Astrocyte (in vitro differentiated cells and primary cell): ENCODE results near the gene LY86. TPM values are rescaled to one million over a fixed set of nuclear protein-coding genes. Genes with fewer than 3 reads are reported as not detected.

Source experiments
- DNase-seq: peaks from one replicate; pipeline ENCODE4 v3.0.0-alpha.2; 2010; ENCODE audit warnings: low read depth
- FAIRE-seq: peaks from 2 replicates; lab custom pipeline; 2011; peaks lifted over from hg19 to GRCh38; lab: Jason Lieb, UNC
- H2AFZ ChIP-seq: 2 replicates; pipeline ENCODE4 v1.6.0; 2012; ENCODE audit warnings: low read depth, low read length, inconsistent platforms
- H3K27ac ChIP-seq: 2 replicates; pipeline ENCODE4 v1.5.1; 2011; ENCODE audit warnings: low read depth, low read length, inconsistent platforms
- H3K27me3 ChIP-seq: 2 replicates; pipeline ENCODE4 v1.6.0; 2011; ENCODE audit warnings: low read length, inconsistent platforms; ENCODE audit not compliant: insufficient read depth
- H3K36me3 ChIP-seq: 2 replicates; pipeline ENCODE4 v1.5.1; 2011; ENCODE audit warnings: low read length, inconsistent platforms; ENCODE audit not compliant: insufficient read depth
- H3K4me1 ChIP-seq: 2 replicates; pipeline ENCODE4 v1.5.1; 2011; ENCODE audit warnings: low read length, inconsistent platforms; ENCODE audit not compliant: insufficient read depth
- H3K4me2 ChIP-seq: 2 replicates; pipeline ENCODE4 v1.6.0; 2012; ENCODE audit warnings: low read length, inconsistent platforms
- H3K4me3 ChIP-seq: 2 replicates; pipeline ENCODE4 v1.5.1; 2011; ENCODE audit warnings: low read depth, mild to moderate bottlenecking, low read length, inconsistent platforms; ENCODE audit not compliant: insufficient read depth
- H3K79me2 ChIP-seq: 2 replicates; pipeline ENCODE4 v1.6.0; 2012; ENCODE audit warnings: mild to moderate bottlenecking, low read length, inconsistent platforms; ENCODE audit not compliant: insufficient read depth
- H3K9ac ChIP-seq: 2 replicates; pipeline ENCODE4 v1.6.0; 2012; ENCODE audit warnings: mild to moderate bottlenecking, low read length, inconsistent platforms
- H3K9me3 ChIP-seq: 2 replicates; pipeline ENCODE4 v1.5.1; 2012; ENCODE audit warnings: low read depth, mild to moderate bottlenecking, low read length, inconsistent platforms; ENCODE audit not compliant: insufficient read depth
- H4K20me1 ChIP-seq: 2 replicates; pipeline ENCODE4 v1.6.0; 2012; ENCODE audit warnings: low read length, inconsistent platforms; ENCODE audit not compliant: insufficient read depth
- H3K27ac Mint-ChIP-seq: one replicate; pipeline ENCODE4 v1.8.0; 2021; ENCODE audit warnings: mild to moderate bottlenecking, mixed read lengths; ENCODE audit not compliant: unreplicated experiment
- H3K27me3 Mint-ChIP-seq: one replicate; pipeline ENCODE4 v1.8.0; 2021; ENCODE audit warnings: low read depth, mixed read lengths; ENCODE audit not compliant: unreplicated experiment
- H3K36me3 Mint-ChIP-seq: one replicate; pipeline ENCODE4 v1.8.0; 2021; ENCODE audit warnings: low read depth, mixed read lengths; ENCODE audit not compliant: unreplicated experiment
- H3K4me1 Mint-ChIP-seq: one replicate; pipeline ENCODE4 v1.8.0; 2021; ENCODE audit warnings: low read depth, mixed read lengths; ENCODE audit not compliant: unreplicated experiment
- H3K4me3 Mint-ChIP-seq: one replicate; pipeline ENCODE4 v1.8.0; 2021; ENCODE audit warnings: mild to moderate bottlenecking, moderate library complexity, mixed read lengths; ENCODE audit not compliant: unreplicated experiment
- H3K9me3 Mint-ChIP-seq: one replicate; pipeline ENCODE4 v1.8.0; 2021; ENCODE audit warnings: mild to moderate bottlenecking, mixed read lengths; ENCODE audit not compliant: unreplicated experiment
- EZH2 ChIP-seq: IDR thresholded peaks from 2 replicates; pipeline ENCODE4 v1.6.1; 2012; ENCODE audit warnings: mild to moderate bottlenecking, low read length, inconsistent platforms; ENCODE audit not compliant: insufficient read depth
- total RNA-seq: library from RNA; stranded (reverse); gene quantifications from 2 replicates; pipeline ENCODE4 v1.2.1, GENCODE V29; 2021
- TF ChIP-seq, protein P1 (sequence below): IDR thresholded peaks from 2 replicates; pipeline ENCODE4 v1.5.1; 2011; ENCODE audit warnings: low read depth, mild to moderate bottlenecking, inconsistent platforms, low read length, moderate library complexity; ENCODE audit not compliant: insufficient read depth

LY86 gene
- total RNA-seq, 1 donor from 2014 or later = not detected

DNA sequence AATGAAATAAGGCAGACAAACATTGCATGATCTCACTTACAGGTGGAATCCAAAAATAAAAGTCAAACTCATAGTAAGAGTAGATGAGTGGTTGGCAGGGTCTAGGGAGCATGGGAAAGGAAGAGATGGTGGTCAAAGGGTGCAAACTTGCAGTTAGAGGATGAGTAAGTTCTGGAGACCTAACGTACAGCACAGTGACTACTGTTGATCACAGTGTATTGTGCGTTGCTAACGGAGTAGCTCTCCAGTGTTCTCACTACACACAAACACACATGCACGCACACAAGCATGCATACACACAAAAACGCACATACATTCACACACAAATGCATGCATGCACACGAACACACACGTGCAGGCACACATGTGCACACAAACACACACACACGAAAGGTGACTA is 54.9 kb downstream of the LY86 start:
- DNase-seq (no peak), FAIRE-seq (no peak)
- Histone ChIP-seq H4K20me1 (no peaks in the 10 kb centered on the region), H3K9ac (no peak overlapping the region), H2AFZ (no peak overlapping the region), H3K79me2 (no peaks in the 10 kb centered on the region), H3K4me2 (no peak overlapping the region), H3K27ac (no peak overlapping the region), H3K27me3 (no peaks in the 10 kb centered on the region), H3K4me3 (no peak overlapping the region), H3K4me1 (no peaks in the 10 kb centered on the region), H3K9me3 (no peaks in the 10 kb centered on the region), H3K36me3 (no peaks in the 10 kb centered on the region)
- no peaks in the 10 kb centered on the region for H3K4me1 Mint-ChIP-seq
- TF ChIP-seq EZH2 = no peak
- TF ChIP-seq, protein P1, sequence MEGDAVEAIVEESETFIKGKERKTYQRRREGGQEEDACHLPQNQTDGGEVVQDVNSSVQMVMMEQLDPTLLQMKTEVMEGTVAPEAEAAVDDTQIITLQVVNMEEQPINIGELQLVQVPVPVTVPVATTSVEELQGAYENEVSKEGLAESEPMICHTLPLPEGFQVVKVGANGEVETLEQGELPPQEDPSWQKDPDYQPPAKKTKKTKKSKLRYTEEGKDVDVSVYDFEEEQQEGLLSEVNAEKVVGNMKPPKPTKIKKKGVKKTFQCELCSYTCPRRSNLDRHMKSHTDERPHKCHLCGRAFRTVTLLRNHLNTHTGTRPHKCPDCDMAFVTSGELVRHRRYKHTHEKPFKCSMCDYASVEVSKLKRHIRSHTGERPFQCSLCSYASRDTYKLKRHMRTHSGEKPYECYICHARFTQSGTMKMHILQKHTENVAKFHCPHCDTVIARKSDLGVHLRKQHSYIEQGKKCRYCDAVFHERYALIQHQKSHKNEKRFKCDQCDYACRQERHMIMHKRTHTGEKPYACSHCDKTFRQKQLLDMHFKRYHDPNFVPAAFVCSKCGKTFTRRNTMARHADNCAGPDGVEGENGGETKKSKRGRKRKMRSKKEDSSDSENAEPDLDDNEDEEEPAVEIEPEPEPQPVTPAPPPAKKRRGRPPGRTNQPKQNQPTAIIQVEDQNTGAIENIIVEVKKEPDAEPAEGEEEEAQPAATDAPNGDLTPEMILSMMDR = no peak
- no peak overlapping the region for H3K27ac Mint-ChIP-seq
- H3K27me3 Mint-ChIP-seq = peaks cover 7% of the 10 kb centered on the region
- H3K9me3 Mint-ChIP-seq = no peaks in the 10 kb centered on the region
- no peak overlapping the region for H3K4me3 Mint-ChIP-seq
- no peaks in the 10 kb centered on the region for H3K36me3 Mint-ChIP-seq

DNA sequence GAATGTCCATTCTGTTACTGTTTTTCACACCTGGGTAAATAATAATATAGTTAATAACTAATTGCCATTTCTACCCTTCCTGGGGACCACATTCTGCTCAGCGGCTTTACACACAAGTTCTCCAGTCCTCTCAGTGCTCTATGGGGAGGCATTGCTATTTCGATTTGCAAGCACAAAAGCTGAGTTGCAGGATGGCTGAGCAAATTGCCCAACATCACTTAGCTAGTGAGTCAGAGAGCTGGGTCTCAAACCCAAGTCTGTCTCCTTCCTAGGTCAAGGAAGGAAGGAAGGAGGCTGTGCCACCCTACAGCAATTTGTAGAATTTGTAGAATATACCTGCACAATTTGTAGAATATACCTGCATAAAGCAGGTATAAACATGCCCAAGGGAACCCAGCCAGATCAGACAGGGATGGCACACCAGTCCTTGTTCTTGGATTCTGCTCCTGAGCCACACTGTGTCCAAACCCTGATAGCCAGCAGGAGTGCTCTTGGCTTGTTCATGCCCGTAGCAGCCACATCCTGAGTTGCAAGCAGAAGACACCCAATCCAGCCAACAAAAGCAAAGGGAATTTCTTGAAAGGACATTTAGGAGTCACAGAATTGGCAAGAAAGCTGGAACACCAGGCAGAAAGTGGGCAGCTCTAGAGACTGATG is 56.9 kb downstream of the LY86 start:
- H3K4me3 Mint-ChIP-seq = no peak overlapping the region
- H3K9ac ChIP-seq = no peak overlapping the region
- H3K4me3 ChIP-seq = no peak overlapping the region
- no peaks in the 10 kb centered on the region for H3K79me2 ChIP-seq
- H3K9me3 Mint-ChIP-seq = peaks cover 2% of the 10 kb centered on the region
- TF ChIP-seq, protein P1 = no peak
- no peak for TF ChIP-seq EZH2
- H3K27me3 ChIP-seq = no peaks in the 10 kb centered on the region
- H2AFZ ChIP-seq = no peak overlapping the region
- no peaks in the 10 kb centered on the region for H3K4me1 Mint-ChIP-seq
- no peak overlapping the region for H3K4me2 ChIP-seq
- H3K27ac ChIP-seq = no peak overlapping the region
- H3K27ac Mint-ChIP-seq = no peak overlapping the region
- peaks cover 7% of the 10 kb centered on the region for H3K27me3 Mint-ChIP-seq
- H4K20me1 ChIP-seq = no peaks in the 10 kb centered on the region
- no peaks in the 10 kb centered on the region for H3K36me3 ChIP-seq
- no peaks in the 10 kb centered on the region for H3K36me3 Mint-ChIP-seq
- DNase-seq = no peak
- no peaks in the 10 kb centered on the region for H3K4me1 ChIP-seq
- FAIRE-seq = no peak
- H3K9me3 ChIP-seq = no peaks in the 10 kb centered on the region

DNA sequence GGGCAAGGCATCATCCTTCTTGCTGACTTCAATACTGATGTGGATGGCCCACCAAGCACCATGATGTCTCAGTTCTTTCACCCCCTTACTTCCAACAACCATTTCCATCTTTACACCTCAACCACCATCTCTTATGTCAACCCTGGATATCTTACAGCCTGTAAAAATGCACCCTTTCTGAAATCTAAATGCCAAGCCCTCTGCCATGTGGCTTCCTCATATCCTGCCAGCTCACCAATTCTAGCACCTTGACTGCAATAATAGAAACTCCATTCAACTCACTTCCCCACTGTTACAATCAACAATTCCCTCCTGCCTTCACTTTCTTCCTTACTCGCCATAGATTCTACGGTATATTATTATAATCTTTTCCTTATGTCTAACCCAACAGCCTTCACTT is 57.9 kb downstream of the LY86 start:
- Histone ChIP-seq H3K9ac (no peak overlapping the region), H3K4me1 (no peaks in the 10 kb centered on the region), H3K36me3 (no peaks in the 10 kb centered on the region), H3K79me2 (no peaks in the 10 kb centered on the region), H3K4me2 (no peak overlapping the region), H4K20me1 (no peaks in the 10 kb centered on the region), H3K27ac (no peak overlapping the region), H3K9me3 (no peaks in the 10 kb centered on the region), H3K27me3 (no peaks in the 10 kb centered on the region), H2AFZ (no peak overlapping the region), H3K4me3 (no peak overlapping the region)
- no peaks in the 10 kb centered on the region for H3K4me1 Mint-ChIP-seq
- H3K27ac Mint-ChIP-seq = no peak overlapping the region
- H3K4me3 Mint-ChIP-seq = no peak overlapping the region
- FAIRE-seq = no peak
- TF ChIP-seq, protein P1 = no peak
- no peak for TF ChIP-seq EZH2
- peaks cover 7% of the 10 kb centered on the region for H3K27me3 Mint-ChIP-seq
- H3K9me3 Mint-ChIP-seq = peaks cover 2% of the 10 kb centered on the region
- no peaks in the 10 kb centered on the region for H3K36me3 Mint-ChIP-seq
- no peak for DNase-seq
